GM12865 (cell line): ENCODE measurements around the gene PIR.

Source experiments
- DNase-seq: peaks from one replicate; pipeline ENCODE4 v3.0.0; 2010; ENCODE audit warnings: low read depth
- H3K4me3 ChIP-seq: 2 replicates; pipeline ENCODE4 v1.5.1; 2011; ENCODE audit warnings: mild to moderate bottlenecking, low read depth, low read length, control low read depth
- TF ChIP-seq, protein P1 (sequence below): IDR thresholded peaks from 2 replicates; pipeline ENCODE4 v1.5.1; 2011; ENCODE audit warnings: low read length, control low read depth, low read depth, inconsistent platforms; ENCODE audit not compliant: insufficient read depth; ENCODE audit errors: missing control alignments

Gene PIR

DNA sequence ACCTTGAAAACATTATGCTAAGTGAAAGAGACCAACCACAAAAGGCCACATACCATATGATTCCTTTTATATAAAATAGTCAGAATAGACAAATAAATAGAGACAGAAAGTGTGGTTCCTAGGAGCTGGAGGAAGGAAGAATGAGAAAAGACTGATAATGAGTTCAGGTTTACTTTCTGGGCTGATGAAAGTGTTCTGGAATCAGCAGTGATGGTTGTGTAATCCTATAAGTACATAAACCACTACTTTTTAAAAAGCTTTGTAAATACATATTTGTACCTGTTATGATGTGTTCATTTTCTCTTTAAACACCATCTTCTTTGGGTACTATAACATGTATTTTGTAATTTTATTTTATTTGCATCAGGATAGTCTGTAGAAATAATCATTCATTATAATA lies 20.6 kb downstream of the PIR start:
- no peak overlapping the region for H3K4me3 ChIP-seq
- DNase-seq = no peak
- TF ChIP-seq, protein P1, sequence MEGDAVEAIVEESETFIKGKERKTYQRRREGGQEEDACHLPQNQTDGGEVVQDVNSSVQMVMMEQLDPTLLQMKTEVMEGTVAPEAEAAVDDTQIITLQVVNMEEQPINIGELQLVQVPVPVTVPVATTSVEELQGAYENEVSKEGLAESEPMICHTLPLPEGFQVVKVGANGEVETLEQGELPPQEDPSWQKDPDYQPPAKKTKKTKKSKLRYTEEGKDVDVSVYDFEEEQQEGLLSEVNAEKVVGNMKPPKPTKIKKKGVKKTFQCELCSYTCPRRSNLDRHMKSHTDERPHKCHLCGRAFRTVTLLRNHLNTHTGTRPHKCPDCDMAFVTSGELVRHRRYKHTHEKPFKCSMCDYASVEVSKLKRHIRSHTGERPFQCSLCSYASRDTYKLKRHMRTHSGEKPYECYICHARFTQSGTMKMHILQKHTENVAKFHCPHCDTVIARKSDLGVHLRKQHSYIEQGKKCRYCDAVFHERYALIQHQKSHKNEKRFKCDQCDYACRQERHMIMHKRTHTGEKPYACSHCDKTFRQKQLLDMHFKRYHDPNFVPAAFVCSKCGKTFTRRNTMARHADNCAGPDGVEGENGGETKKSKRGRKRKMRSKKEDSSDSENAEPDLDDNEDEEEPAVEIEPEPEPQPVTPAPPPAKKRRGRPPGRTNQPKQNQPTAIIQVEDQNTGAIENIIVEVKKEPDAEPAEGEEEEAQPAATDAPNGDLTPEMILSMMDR = no peak

DNA sequence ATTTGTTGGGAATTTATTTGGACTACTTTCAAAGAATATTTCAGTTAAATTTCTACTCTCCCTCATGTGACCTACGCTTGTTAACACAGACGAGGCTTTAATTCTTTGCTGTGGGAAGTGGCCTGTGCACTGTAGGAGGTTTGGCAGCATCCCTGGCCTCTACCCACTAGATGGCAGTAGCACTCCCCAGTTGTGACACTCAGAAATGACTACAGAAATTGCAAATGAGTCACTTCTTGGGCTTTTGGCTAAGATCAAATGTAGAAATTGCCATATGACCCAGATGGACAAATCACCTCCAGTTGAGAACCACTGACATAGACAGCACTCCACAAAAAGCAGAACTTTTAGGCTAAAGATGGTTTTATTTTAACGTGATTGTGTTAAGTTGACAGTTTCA lies 22.1 kb downstream of the PIR start:
- peak; percentile 67 for DNase-seq
- no peak overlapping the region for H3K4me3 ChIP-seq
- TF ChIP-seq, protein P1 = peak; percentile 66

DNA sequence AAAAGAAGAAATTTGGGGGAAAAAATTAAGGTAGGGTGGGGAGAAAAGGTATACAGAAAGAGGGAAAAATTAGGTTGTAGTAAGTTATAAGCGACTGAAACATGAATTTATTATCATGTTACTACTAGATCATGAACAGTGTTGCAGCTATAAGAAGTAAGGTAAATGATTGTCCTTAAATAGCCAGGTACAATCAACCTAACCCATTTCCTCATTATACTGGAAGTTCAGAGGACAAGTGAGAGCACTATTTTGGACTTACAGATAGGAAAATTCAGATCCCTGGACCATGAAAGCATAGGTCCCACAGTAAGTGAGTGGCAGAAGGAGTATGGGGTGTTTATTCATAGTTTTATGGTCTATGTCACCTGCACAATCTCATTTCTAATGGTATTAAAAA lies 23.5 kb downstream of the PIR start:
- no peak overlapping the region for H3K4me3 ChIP-seq
- TF ChIP-seq, protein P1 = no peak
- DNase-seq = no peak

DNA sequence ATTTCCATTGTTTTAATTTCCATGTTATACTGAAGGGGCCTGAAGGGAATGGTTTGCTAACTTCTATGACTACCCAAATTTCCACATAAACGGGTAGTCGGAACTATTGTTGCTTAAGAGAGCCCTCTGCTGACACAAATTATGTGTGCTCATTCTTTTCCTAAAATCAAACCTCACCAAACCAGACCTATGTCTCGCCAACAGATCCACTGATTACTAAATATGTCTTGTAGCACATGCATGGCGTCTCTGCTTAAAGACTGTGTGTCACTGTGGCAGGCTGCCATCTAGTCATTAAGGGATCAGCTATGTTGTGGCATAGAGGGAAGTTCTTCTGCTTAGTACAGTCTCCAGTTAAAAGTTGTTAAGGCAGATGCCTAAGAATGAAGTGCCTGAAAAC lies 25.1 kb downstream of the PIR start:
- DNase-seq = peak; percentile 30
- no peak overlapping the region for H3K4me3 ChIP-seq
- TF ChIP-seq, protein P1 = peak; percentile 24

DNA sequence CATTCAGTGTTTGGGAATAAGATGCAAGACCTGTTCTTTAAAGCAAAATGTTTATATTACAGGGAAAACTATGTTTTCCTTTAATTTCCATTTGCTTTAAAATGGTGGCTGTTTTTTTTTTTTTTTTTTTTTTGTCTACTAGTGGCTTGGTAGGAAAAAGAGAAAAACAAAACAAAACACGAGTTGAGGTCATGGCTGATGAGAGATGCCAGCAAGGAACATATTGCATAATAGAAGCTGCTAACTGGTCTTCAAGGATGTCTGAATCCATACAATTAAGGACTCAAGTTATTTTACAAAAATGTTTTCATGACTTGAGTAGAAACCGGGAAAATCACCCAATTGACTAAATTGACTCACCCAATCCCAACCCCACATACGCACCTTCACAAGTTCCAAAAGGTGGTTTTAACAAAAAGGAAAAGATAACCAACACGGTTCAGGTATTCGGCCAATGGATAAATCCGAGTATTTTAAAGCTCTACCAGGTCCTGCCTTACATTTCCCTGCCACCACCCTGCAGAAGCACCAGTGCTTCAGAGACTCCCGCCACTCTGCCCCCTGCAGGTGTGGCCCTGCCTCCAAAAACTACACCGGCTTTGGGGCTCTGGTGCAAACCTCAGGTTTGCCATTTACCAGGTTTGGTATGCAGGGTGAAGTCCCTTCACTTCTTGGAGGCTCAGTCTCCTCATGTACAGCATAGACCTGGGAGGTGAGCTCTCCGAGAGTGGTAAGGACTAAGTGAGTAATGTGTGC lies 27.1 kb downstream of the PIR start:
- H3K4me3 ChIP-seq = no peak overlapping the region
- peak; percentile 3 for DNase-seq

DNA sequence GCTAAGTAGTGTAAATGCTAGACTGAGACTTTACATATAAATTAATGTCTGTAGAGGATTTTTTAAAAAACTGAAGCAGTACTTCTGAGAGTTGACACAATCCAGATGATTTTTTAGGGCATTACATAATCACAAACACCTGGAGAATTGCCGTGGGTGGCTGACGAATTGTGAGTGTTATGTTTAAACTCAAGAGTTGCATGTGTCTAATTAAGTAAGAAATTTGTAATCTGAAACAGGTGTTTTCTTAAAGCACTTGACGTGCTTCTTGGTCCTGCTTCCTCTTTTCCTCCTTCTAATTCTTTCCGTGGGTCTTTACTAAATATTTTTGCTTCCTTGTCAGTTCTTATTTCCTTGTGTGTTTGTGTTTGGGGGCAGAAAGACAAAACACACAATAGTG lies 27.8 kb downstream of the PIR start:
- H3K4me3 ChIP-seq = no peak overlapping the region
- TF ChIP-seq, protein P1 = no peak
- DNase-seq = peak; percentile 29

More for the DNA sequence above, 27.1 kb downstream of the PIR start:
- TF ChIP-seq, protein P1 = no peak

DNA sequence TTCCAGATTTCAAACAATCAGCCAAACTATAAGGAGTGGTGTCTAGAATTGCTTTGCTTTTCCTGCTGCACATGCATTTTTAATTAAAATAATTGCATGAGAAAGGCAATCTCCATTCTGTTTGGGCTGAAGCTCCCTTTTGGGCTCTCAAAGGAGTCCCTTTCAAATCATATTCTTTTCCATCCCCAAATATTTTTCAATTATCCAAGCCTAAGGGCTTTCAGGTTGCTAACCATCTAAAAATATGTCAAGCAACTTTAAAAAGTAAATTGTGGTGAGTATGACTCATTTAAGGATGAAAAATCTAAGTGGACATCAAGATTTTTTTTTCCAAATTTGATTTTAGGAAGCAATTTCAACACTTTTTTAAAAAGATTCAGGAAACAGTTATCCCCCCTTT lies 28.4 kb downstream of the PIR start:
- DNase-seq = no peak
- H3K4me3 ChIP-seq = no peak overlapping the region
- TF ChIP-seq, protein P1 = no peak
